HUDEP-2 (cell line): ENCODE data around the gene TMEM185A.
"Not testable (repeated sequence)": the region's sequence is repeated elsewhere in the genome, so short reads cannot be mapped to it uniquely, and the experiment has no call there.

ENCODE experiments used
- DNase-seq, 76 experiments: peaks; one replicate each; lab custom pipeline; 2025; ENCODE audit not compliant: unreplicated experiment in 76 of 76; lab: John Stamatoyannopoulos, UW

Gene TMEM185A

GRCh38 chrX:149628280-149628679, 3.3 kb downstream of the TMEM185A start:
- no peak for DNase-seq

DNA sequence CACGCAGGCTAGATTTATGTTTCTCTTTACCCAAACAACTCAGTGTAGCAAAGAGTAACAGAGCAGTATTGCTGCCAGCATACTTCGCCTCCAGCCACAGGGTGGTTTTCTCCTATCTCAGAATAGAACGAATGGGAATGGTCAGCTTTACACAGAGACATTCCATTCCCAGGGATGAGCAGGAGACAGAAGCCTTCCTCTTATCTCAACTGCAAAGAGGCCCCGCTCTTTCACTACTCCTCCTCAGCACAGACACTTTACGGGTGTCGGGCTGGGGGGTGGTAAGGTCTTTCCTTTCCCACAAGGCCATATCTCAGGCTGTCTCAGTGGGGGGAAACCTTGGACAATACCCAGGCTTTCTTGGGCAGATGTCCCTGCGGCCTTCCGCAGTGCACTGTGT, 4.8 kb downstream of the TMEM185A start:
- not testable (repeated sequence) for DNase-seq

DNA sequence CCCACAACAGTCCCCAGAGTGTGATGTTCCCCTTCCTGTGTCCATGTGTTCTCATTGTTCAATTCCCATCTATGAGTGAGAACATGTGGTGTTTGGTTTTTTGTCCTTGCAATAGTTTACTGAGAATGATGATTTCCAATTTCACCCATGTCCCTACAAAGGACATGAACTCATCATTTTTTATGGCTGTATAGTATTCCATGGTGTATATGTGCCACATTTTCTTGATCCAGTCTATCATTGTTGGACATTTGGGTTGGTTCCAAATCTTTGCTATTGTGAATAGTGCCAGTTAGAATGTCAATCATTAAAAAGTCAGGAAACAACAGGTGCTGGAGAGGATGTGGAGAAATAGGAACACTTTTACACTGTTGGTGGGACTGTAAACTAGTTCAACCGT, 11.9 kb downstream of the TMEM185A start:
- not testable (repeated sequence) for DNase-seq

DNA sequence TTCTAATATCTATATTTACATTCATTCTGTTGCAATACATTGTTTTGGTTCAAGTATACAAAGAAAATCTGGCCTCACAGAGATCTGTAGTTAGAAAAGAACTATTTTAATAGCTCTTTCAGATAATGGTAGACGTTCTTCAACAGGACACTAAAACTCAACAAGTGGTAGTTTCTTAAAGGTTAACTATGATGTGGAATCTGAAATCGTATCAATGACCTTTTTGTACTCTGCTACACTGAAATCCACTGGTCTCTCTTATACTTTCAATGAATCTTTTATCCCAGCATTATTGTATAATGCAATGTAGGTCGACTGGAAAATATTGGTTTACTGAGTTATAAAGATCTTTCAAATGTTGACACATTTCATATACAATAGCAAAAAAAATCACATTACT, 12.7 kb downstream of the TMEM185A start:
- no peak for DNase-seq

DNA sequence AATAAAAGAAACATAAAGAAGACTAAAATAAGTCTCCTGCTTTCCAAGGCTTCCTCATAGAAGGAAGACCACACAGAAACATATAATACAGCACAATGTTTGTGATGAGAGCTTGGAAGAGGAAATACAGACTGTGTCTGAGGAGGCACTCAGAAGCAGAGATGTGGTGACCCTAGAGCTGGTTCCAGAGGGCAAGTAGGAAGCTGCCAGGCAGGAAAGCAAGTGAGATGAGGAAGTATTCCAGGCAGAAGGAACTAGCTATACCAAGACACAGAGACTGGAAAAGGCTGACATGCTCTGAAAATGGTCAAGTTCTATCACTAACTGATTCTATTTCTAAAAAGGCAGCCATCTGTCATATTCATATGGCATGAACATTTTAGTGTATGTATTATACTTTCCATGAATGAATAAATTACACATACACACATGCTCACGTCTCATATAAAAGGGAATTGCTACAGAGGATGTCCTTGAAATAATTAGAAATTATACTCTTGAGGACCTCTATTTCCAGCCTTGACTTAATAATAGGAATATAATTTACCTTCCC, 19.9 kb downstream of the TMEM185A start:
- no peak for DNase-seq

DNA sequence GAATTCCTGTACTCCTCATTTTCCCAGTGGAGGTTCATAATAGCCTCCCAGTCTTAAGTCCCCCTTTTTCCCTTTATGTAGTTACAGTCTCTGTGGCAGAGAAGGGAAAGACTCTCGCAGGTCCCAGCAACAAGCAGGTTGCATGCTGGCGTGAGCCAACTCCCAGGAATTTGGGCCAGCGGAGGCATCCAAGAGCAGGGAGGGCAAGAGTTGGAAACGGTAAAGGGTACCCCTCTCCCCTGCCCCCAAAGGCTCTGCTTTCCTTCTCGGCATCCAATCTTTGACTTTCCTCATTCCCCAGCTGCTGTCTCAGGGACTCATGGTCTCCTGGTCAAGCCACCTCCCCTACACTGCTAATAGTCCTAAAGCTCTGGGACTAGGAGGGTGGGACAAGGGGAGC, 21.1 kb downstream of the TMEM185A start:
- no peak for DNase-seq

DNA sequence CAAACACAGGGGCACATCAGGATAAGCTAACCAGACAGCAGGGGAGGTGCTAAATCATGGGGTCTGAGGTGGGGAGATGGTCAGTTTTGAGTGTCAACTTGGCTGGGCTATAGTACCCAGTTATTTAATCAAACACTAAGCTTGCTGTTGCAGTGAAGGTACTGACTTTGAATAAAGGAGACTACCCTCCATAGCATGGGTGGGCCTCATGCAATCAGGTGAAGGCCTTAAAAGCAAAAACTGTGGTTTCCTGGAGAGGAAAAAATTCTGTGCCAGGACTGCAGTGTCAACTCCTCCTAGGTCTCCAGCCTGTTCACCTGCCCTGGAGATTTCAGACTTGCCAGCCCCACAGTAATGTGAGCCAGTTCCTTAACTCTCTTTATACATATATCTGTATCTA, 23.9 kb downstream of the TMEM185A start:
- DNase-seq: no peak

GRCh38 chrX:149605248-149605885, 26.2 kb downstream of the TMEM185A start:
- DNase-seq: not testable (repeated sequence)

DNA sequence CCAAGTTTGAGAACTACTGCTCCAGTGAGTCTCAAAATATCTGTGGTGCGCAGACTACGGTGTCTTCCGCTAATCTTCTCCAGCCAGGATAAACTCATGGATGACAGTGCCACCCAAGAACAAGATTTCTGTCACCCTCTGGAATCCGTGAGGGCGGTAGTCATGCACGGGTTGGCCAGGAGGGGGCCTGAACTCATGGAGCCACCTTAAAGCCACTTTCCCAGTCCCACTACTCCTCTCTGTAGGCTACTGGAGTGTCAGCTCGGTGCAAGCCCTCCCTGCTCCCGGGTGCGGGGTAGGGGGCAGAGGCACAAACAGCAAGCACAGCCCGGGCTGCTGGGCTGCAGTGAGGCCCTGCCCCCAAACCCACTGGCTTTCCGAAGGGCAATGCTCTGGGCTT, 33.0 kb downstream of the TMEM185A start:
- not testable (repeated sequence) for DNase-seq

GRCh38 chrX:149595943-149596342, 35.6 kb downstream of the TMEM185A start:
- not testable (repeated sequence) for DNase-seq

- not testable (repeated sequence) for DNase-seq
Observed at GRCh38 chrX:149595214-149595613, 36.4 kb downstream of the TMEM185A start, which contains the start of gene HSFX2. Gene HSFX2, minus strand, starts transcription at chrX:149595314. Its CDS starts 614 bp downstream, at chrX:149594700.

DNA sequence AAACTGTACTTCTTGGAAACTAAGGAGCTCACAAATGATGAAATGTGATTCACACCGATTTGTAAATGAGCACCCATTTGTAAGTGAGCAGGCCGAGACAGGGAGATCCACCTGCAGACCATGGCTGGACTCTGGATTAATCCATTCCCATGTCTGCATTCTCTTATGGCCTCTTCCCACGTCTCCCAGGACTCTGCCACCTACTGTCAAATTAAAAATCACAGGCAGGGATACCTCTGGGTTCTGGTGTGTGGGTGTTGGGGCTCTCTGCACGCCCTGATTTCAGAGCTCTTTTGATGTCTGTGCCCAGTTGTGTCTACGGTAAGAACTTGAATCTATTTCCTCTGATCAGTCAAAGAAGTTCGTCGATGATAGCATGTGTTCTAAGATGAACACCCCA, 40.6 kb downstream of the TMEM185A start:
- DNase-seq: not testable (repeated sequence)

DNA sequence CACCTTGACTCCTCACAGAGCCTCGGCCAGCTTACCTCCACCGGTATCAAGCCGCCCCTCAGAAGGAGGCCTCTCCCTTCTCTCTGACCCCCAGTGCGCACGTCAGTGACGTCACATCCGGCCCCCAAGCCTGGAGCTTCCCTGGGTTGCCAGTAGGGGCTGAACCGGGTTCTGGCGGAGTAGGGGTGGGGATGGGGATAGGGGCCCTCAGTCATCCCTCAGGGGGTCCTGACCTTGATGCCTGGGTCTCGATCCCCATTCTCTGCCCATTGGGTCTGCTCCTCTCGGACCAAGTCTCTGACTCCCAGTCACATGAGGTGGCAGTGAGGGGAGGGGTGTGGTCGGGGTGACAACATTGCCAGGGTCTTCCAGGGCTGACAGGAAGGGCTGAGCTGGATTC, 44.2 kb downstream of the TMEM185A start, which contains the start of gene MAGEA9B:
Gene MAGEA9B, minus strand, starts transcription at position 101 of the 400 bp plus-strand sequence. CDS start 4,280 bp downstream, outside the sequence.
- DNase-seq: not testable (repeated sequence)

- DNase-seq: not testable (repeated sequence)
Observed at GRCh38 chrX:149585631-149586030, 46.0 kb downstream of the TMEM185A start.

DNA sequence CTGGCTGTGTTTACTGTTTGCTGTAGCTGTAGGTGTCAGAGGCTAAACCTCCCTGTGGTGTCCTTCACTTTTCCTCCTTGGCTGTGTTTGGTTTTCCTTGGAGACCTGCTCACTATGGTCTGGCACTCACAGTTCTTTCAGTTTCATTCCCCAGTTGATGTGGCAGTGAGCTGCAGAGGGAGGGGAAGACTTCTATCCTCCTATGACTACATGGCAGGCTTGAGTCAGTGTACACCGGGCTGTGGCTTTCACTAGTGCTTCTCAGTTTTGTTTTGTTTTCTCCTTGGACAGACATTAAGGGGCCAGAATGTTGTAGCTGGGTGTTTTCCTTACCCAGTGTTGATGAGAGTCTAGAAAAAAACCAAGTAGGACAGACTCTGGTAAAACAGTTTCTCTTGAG, 58.1 kb downstream of the TMEM185A start:
- not testable (repeated sequence) for DNase-seq

- DNase-seq: no peak
Observed at GRCh38 chrX:149572743-149573142, 58.8 kb downstream of the TMEM185A start.

- DNase-seq: no peak
Observed at GRCh38 chrX:149571770-149572169, 59.8 kb downstream of the TMEM185A start.

DNA sequence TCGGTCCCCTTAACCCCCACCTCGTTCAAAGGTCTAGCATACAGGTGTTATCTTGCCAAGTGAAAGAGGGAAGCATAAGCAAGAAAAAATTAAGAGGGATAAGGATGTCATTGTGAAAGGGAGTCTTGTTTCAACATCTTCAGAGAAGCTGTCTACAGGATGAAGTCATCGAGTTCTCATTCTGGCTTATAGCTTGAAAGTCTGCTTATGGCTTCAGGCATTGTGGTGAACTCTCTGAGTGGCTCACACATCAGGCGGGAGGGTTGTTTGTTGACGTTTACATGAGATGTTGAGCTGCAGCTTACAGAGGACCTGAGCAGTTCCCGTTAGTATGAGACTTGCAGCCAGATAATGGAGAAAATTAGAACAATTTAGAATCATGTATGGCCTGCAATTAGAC, 60.9 kb downstream of the TMEM185A start:
- DNase-seq: no peak

- DNase-seq: no peak
Observed at GRCh38 chrX:149569770-149570169, 61.8 kb downstream of the TMEM185A start.

DNA sequence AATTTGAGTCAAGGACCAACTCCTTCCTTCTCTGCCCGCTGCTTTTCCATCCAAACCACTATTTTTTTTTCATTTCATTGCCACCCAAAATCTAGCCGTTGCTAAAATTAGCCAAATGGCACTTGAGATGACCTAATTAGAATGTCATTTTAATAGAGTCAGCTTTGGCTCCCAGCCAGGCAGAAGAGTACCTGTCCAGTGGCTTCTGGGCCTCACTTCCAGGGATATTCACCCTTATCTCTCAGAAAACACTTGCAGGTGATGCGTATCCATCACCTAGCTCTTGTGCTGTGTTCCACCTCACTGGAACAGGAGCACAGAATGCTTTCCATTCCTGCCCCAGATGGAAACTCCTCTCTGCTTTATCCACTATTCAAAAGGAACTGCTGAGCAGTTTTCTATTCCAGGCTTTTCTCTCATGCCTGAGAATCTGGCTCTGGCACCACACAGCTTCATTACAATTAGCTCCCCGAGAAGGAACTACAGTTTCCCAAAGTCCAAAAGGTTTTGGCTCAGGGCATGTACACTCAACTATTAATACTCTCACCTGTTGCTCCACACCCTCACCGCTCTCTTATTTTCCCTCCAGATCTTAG, 62.8 kb downstream of the TMEM185A start:
- DNase-seq: no peak

DNA sequence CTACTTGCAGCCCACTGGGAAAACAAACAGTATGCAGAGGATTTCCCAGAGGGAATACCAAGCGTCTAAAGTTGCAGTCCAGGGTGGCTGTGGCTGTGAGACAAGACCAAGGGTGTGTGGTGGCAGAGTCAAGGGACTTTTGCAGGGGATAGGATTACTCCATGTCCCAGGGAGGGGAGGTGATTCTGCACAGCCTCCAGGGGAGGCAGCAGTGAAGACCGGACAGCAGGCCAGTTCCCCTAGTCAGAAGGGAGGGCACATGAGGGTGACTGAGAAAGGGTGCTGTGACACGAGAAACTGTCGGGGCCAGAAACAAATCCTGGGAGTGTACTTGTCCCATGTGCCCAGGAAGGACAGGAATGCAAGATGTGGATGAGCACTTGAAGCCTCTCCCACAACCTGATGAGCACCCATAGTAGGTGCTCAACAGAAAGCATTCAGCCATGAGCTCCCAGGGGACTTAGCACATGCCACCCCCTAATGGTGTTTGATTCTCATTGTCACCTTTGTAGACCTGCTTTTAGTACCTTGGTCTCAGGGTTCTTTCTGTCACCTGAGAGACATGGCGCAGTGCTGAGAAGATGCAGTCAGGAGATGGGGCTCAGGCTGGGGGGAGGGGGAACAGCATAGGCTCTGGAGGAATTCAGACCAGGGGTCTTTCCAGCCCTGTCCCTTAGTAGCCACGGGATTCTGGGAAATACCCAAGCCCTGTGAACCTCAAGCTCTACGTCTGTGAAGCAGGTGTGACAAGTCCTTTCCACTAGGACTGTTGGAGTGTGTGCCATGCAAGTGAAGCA, 63.8 kb downstream of the TMEM185A start:
- DNase-seq: no peak
